ENCODE data around the gene RNASE11. TPM values are rescaled to one million over a fixed set of nuclear protein-coding genes. Genes with fewer than 3 reads are reported as not detected.

The RNASE11 gene
- total and polyA plus RNA-seq, 5 donors: not detected

- H3K4me1 ChIP-seq (ENCODE audit: control insufficient read depth, insufficient read depth, low read length): no peaks in the 10 kb centered on the region
- intact Hi-C loops (cut with DNase I): no loop called here
- H3K9me3 ChIP-seq (ENCODE audit: control insufficient read depth, low read length): no peaks in the 10 kb centered on the region
- no peak overlapping the region for H3K27ac ChIP-seq (ENCODE audit: low read length)
- H3K27me3 ChIP-seq (ENCODE audit: control insufficient read depth, insufficient read depth): no peaks in the 10 kb centered on the region
- WGBS: 50% methylated on average over 11 of the region's 11 CpGs
- DNase-seq: no peak
- H3K4me3 ChIP-seq (ENCODE audit: low read length): no peak overlapping the region
- ATAC-seq: no peak
These were observed 31.1 kb downstream of the RNASE11 start for GRCh38 chr14:20556500-20557211.

- ATAC-seq (no peak), DNase-seq (no peak)
- H3K4me1 ChIP-seq (ENCODE audit: control insufficient read depth, insufficient read depth, low read length): no peaks in the 10 kb centered on the region
These were observed 32.0 kb downstream of the RNASE11 start for GRCh38 chr14:20555845-20556244.

GRCh38 chr14:20553024-20553423, 34.8 kb downstream of the RNASE11 start:
- H3K27me3 ChIP-seq (ENCODE audit: control insufficient read depth, insufficient read depth): no peaks in the 10 kb centered on the region
- H3K9me3 ChIP-seq (ENCODE audit: control insufficient read depth, low read length): no peaks in the 10 kb centered on the region
- no peak overlapping the region for H3K27ac ChIP-seq (ENCODE audit: low read length)
- DNase-seq (no peak), ATAC-seq (no peak)
- H3K4me1 ChIP-seq (ENCODE audit: control insufficient read depth, insufficient read depth, low read length): no peaks in the 10 kb centered on the region
- intact Hi-C loops (cut with DNase I): no loop called here
- no peak overlapping the region for H3K4me3 ChIP-seq (ENCODE audit: low read length)

More at GRCh38 chr14:20555845-20556244, 32.0 kb downstream of the RNASE11 start:
- Histone ChIP-seq H3K27ac (ENCODE audit: low read length) (no peak overlapping the region), H3K27me3 (ENCODE audit: control insufficient read depth, insufficient read depth) (no peaks in the 10 kb centered on the region), H3K4me3 (ENCODE audit: low read length) (no peak overlapping the region), H3K9me3 (ENCODE audit: control insufficient read depth, low read length) (no peaks in the 10 kb centered on the region)
- intact Hi-C loops (cut with DNase I): no loop called here
- WGBS: 84% methylated on average over 3 of the region's 3 CpGs

- Histone ChIP-seq H3K9me3 (ENCODE audit: control insufficient read depth, low read length) (no peaks in the 10 kb centered on the region), H3K4me3 (ENCODE audit: low read length) (no peak overlapping the region), H3K27me3 (ENCODE audit: control insufficient read depth, insufficient read depth) (no peaks in the 10 kb centered on the region), H3K4me1 (ENCODE audit: control insufficient read depth, insufficient read depth, low read length) (no peaks in the 10 kb centered on the region), H3K27ac (ENCODE audit: low read length) (no peak overlapping the region)
- DNase-seq (no peak), ATAC-seq (no peak)
- WGBS: 86% methylated on average over 3 of the region's 3 CpGs
- intact Hi-C loops (cut with DNase I): no loop called here
These were observed 36.2 kb downstream of the RNASE11 start for GRCh38 chr14:20551606-20552005.

GRCh38 chr14:20550926-20551325, 36.9 kb downstream of the RNASE11 start:
- Histone ChIP-seq H3K4me3 (ENCODE audit: low read length) (no peak overlapping the region), H3K9me3 (ENCODE audit: control insufficient read depth, low read length) (no peaks in the 10 kb centered on the region), H3K27me3 (ENCODE audit: control insufficient read depth, insufficient read depth) (no peaks in the 10 kb centered on the region), H3K27ac (ENCODE audit: low read length) (no peak overlapping the region), H3K4me1 (ENCODE audit: control insufficient read depth, insufficient read depth, low read length) (no peaks in the 10 kb centered on the region)
- DNase-seq (no peak), ATAC-seq (no peak)
- intact Hi-C loops (cut with DNase I): no loop called here
- 87% methylated on average over 2 of the region's 2 CpGs for WGBS

GRCh38 chr14:20548414-20549158, 39.2 kb downstream of the RNASE11 start:
- no peak for ATAC-seq
- Histone ChIP-seq H3K4me1 (ENCODE audit: control insufficient read depth, insufficient read depth, low read length) (no peaks in the 10 kb centered on the region), H3K27ac (ENCODE audit: low read length) (no peak overlapping the region), H3K27me3 (ENCODE audit: control insufficient read depth, insufficient read depth) (no peaks in the 10 kb centered on the region), H3K9me3 (ENCODE audit: control insufficient read depth, low read length) (no peaks in the 10 kb centered on the region), H3K4me3 (ENCODE audit: low read length) (no peak overlapping the region)
- 88% methylated on average over 10 of the region's 10 CpGs for WGBS
- intact Hi-C loops (cut with DNase I): no loop called here
- DNase-seq: no peak

- no peaks in the 10 kb centered on the region for H3K4me1 ChIP-seq (ENCODE audit: control insufficient read depth, insufficient read depth, low read length)
- no peak overlapping the region for H3K4me3 ChIP-seq (ENCODE audit: low read length)
- DNase-seq (no peak), ATAC-seq (no peak)
- H3K9me3 ChIP-seq (ENCODE audit: control insufficient read depth, low read length): no peaks in the 10 kb centered on the region
- intact Hi-C loops (cut with DNase I): no loop called here
- no peaks in the 10 kb centered on the region for H3K27me3 ChIP-seq (ENCODE audit: control insufficient read depth, insufficient read depth)
- H3K27ac ChIP-seq (ENCODE audit: low read length): no peak overlapping the region
- WGBS: 50% methylated on average over 3 of the region's 3 CpGs
These were observed 40.9 kb downstream of the RNASE11 start for GRCh38 chr14:20546877-20547276.

- DNase-seq (no peak), ATAC-seq (no peak)
- Histone ChIP-seq H3K27me3 (ENCODE audit: control insufficient read depth, insufficient read depth) (no peaks in the 10 kb centered on the region), H3K9me3 (ENCODE audit: control insufficient read depth, low read length) (no peaks in the 10 kb centered on the region), H3K27ac (ENCODE audit: low read length) (no peak overlapping the region), H3K4me3 (ENCODE audit: low read length) (no peak overlapping the region), H3K4me1 (ENCODE audit: control insufficient read depth, insufficient read depth, low read length) (no peaks in the 10 kb centered on the region)
- intact Hi-C loops (cut with DNase I): loop anchor here in 1 of 4 donors (10.0 kb wide), 1 partner anchor 65 kb away; no protein-coding TSS in a partner anchor
- 44% methylated on average over 4 of the region's 4 CpGs for WGBS
These were observed 47.9 kb downstream of the RNASE11 start for GRCh38 chr14:20539906-20540305.

Other genes with a start within 250 kb of the RNASE11 start
- gene PARP2, start 244.4 kb downstream of the RNASE11 start, total RNA-seq: 10 to 100 TPM; 11.9 to 17.9 (median 16.3) TPM
- 14.3 TPM for gene PARP2, start 244.4 kb downstream of the RNASE11 start, polyA plus RNA-seq
- gene TEP1, start 174.5 kb downstream of the RNASE11 start, total RNA-seq: 10 to 100 TPM in 3 of 4 donors, 1 to 10 TPM in 1; 7.4 to 14.1 (median 13.1) TPM
- gene TEP1, start 174.5 kb downstream of the RNASE11 start, polyA plus RNA-seq: 7.9 TPM
- gene KLHL33, start 151.8 kb downstream of the RNASE11 start, total RNA-seq: 1 to 10 TPM in 2 of 4 donors, under 1 TPM in 2; 0.33 to 1.7 (median 0.92) TPM
- gene KLHL33, start 151.8 kb downstream of the RNASE11 start, polyA plus RNA-seq: 0.68 TPM
- 10 to 100 TPM; 17.6 to 21.9 (median 19.5) TPM for gene OSGEP, start 133.2 kb downstream of the RNASE11 start, total RNA-seq
- gene OSGEP, start 133.2 kb downstream of the RNASE11 start, polyA plus RNA-seq: 18.1 TPM
- gene APEX1, start 132.8 kb downstream of the RNASE11 start, total RNA-seq: 10 to 100 TPM; 71.5 to 95.2 (median 90.3) TPM
- 75.8 TPM for gene APEX1, start 132.8 kb downstream of the RNASE11 start, polyA plus RNA-seq
- 10 to 100 TPM; 16.2 to 23.7 (median 23.4) TPM for gene PIP4P1, start 126.6 kb downstream of the RNASE11 start, total RNA-seq
- gene PIP4P1, start 126.6 kb downstream of the RNASE11 start, polyA plus RNA-seq: 21.0 TPM
- gene PNP, start 118.6 kb downstream of the RNASE11 start, total RNA-seq: 10 to 100 TPM in 1 of 4 donors, 1 to 10 TPM in 3; 6.2 to 17.2 (median 7.2) TPM
- 8.6 TPM for gene PNP, start 118.6 kb downstream of the RNASE11 start, polyA plus RNA-seq
- gene RNASE10, start 82.5 kb downstream of the RNASE11 start, total RNA-seq: under 1 TPM in 3 of 4 donors, not detected in 1; 0.21 to 0.31 (median 0.26) TPM
- gene RNASE10, start 82.5 kb downstream of the RNASE11 start, polyA plus RNA-seq: not detected
- gene RNASE9, start 27.0 kb downstream of the RNASE11 start, total RNA-seq: not detected
- not detected for gene RNASE9, start 27.0 kb downstream of the RNASE11 start, polyA plus RNA-seq
- not detected for gene RNASE12, start 3.4 kb upstream of the RNASE11 start, total RNA-seq
- gene RNASE12, start 3.4 kb upstream of the RNASE11 start, polyA plus RNA-seq: not detected
- not detected for gene OR6S1, start 53.7 kb upstream of the RNASE11 start, total RNA-seq
- gene OR6S1, start 53.7 kb upstream of the RNASE11 start, polyA plus RNA-seq: not detected
- 10 to 100 TPM; 18.0 to 20.0 (median 19.0) TPM for gene RNASE4, start 96.6 kb upstream of the RNASE11 start, total RNA-seq
- gene RNASE4, start 96.6 kb upstream of the RNASE11 start, polyA plus RNA-seq: 31.3 TPM
- gene ANG, start 100.8 kb upstream of the RNASE11 start, total RNA-seq: 1 to 10 TPM; 6.1 to 7.9 (median 7.1) TPM
- gene ANG, start 100.8 kb upstream of the RNASE11 start, polyA plus RNA-seq: 11.0 TPM
- not detected for gene EDDM3A, start 157.9 kb upstream of the RNASE11 start, total RNA-seq
- not detected for gene EDDM3A, start 157.9 kb upstream of the RNASE11 start, polyA plus RNA-seq
- not detected for gene EDDM3B, start 180.4 kb upstream of the RNASE11 start, total RNA-seq
- not detected for gene EDDM3B, start 180.4 kb upstream of the RNASE11 start, polyA plus RNA-seq
- 10 to 100 TPM in 2 of 4 donors, 1 to 10 TPM in 2; 5.2 to 13.9 (median 8.6) TPM for gene RNASE6, start 193.3 kb upstream of the RNASE11 start, total RNA-seq
- gene RNASE6, start 193.3 kb upstream of the RNASE11 start, polyA plus RNA-seq: 2.4 TPM
- 100 to 1,000 TPM; 256 to 394 (median 314) TPM for gene RNASE1, start 214.8 kb upstream of the RNASE11 start, total RNA-seq
- gene RNASE1, start 214.8 kb upstream of the RNASE11 start, polyA plus RNA-seq: 290 TPM

Data from right cardiac atrium (tissue), 5 donors.